Hepatic stellate cell (primary cell): Measurements from ENCODE around the gene PPP3CA.
"Not testable (repeated sequence)": the region's sequence is repeated elsewhere in the genome, so short reads cannot be mapped to it uniquely, and the experiment has no call there.

Source experiments
- DNase-seq: peaks from one replicate; pipeline ENCODE4 v3.0.0; 2011; ENCODE audit warnings: low spot score

Gene PPP3CA

GRCh38 chr4:101098666-101099400 is 248.5 kb downstream of the PPP3CA start:
- DNase-seq = no peak

GRCh38 chr4:101092609-101093008 is 254.7 kb downstream of the PPP3CA start:
- DNase-seq = not testable (repeated sequence)

- DNase-seq = no peak
These were observed 258.2 kb downstream of the PPP3CA start for GRCh38 chr4:101089168-101089567.

DNA sequence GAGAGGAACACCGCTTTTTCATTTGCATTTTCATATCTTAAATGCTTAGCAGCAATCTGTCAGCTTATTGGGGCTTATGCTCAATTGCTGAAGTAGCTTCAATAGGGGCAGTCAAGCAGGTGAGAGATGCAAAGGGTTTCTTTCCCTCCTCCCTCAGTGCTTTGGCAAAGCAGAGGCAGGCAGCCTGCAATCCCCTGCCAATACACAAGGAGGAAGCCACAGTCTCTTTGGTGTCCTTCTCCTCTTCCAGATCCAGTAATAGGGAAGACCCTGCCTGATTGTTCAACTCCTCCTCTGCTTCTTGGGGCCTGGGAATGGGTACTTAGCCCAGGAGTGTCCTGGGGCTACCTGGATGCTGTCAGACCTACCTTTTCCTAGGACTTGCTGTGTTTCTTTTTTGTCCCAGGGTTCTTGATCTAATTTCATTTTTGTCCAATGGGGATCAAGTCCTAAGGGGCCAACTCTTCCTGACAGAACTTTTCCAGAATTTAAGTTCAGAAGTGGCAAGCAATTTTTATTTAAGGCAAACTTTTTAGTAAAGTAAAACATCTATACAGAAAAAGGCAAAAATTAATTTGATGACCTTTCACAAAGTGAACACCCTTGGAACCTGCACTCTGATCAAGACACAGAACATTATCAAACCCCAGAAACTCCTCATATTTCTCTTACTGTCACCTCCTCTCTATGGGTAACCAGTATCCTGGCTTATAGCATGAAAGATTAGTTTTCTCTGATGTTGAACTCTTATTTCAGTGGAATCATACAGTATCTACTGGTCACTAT is 260.3 kb downstream of the PPP3CA start:
- DNase-seq = no peak

- no peak for DNase-seq
These were observed 264.2 kb downstream of the PPP3CA start for GRCh38 chr4:101083131-101083530.

DNA sequence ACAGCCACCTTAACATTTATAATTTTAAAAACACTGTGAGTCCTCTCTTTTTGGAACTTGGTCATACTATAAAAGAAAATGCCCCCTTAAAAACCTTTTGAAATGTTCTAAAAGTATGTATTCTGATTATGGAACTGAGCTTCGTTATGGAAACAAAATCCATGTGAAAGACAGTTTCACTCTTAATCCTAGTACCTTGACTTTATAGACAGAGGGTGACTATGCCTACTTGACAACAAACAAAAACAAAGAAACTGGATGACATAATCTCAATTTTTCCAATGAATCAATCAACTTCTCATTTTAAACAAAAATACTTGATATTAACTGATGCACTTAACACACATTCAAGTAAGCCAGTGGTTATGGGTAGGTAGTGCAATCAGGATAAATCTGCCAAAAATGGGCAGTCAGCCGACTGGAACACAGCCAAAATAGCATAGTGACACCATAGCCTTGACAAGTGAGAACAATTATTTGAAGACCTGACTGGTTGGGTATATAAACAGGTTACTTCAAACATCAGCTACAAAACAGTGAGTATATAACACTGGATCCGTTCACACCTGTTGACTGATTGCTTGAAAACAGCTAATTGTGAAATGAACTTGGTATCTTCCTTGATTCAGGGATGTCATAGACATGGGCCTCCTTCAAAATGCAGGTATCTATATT is 265.5 kb downstream of the PPP3CA start:
- no peak for DNase-seq

- DNase-seq = no peak
These were observed 266.2 kb downstream of the PPP3CA start for GRCh38 chr4:101081166-101081565.

GRCh38 chr4:101078950-101079349 is 268.4 kb downstream of the PPP3CA start:
- no peak for DNase-seq

DNA sequence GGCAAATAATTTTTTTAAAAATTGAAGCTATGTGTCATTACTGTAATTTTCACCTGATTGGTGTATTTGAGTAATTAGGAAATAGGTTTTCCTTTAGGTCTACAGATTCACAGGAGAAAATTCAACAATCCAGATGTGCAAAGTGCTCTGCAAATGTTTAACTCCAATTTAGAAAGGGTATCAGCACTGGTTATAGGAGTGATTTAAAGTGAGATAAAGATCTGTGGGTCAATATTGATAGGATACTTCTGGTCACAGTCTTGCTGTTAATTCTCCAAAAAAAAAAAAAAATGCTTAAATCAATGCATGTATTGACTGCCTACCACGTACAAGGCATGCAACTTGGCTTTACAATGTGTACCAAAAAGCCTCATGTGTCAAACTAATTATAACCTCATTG is 271.3 kb downstream of the PPP3CA start:
- no peak for DNase-seq

DNA sequence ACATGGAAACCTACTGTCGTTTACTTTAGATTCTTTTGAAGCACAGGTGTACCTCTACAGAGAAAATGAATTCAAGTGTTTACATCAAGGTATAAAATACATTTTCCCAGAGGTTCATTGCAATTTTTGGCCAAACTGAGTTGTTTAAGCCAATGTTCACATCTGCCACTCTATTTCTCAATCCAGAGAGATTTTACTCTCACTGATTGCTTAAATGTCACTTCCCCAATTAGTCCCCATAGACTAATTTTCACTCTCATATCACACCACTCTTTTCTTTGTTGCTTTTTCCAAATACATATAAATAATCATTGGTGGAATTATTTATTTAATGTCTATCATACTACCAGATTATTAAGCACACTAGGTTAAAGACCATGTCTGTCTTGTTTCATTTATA is 271.8 kb downstream of the PPP3CA start:
- no peak for DNase-seq

GRCh38 chr4:101074326-101074725 is 273.0 kb downstream of the PPP3CA start:
- DNase-seq = no peak

- DNase-seq = no peak
These were observed 276.1 kb downstream of the PPP3CA start for GRCh38 chr4:101071241-101071640.

DNA sequence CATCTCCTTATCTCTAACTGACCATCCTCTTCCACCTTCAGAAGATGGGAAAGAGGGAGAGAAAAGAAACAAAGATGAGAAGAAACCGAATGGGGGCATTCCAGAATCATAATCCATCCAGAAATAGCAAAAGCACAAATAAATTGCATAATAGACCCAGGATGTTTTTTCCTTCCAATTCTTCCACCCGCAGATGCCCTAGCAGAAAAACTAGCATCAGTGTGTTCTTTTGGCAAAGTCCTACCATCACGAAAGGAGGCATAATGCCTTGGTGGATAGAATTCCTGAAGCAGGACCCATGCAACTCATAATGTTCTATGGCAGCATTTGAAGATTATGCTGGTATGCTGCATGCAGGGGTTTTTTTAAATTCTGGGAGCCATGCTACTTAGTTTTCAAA is 279.2 kb downstream of the PPP3CA start:
- DNase-seq = no peak

DNA sequence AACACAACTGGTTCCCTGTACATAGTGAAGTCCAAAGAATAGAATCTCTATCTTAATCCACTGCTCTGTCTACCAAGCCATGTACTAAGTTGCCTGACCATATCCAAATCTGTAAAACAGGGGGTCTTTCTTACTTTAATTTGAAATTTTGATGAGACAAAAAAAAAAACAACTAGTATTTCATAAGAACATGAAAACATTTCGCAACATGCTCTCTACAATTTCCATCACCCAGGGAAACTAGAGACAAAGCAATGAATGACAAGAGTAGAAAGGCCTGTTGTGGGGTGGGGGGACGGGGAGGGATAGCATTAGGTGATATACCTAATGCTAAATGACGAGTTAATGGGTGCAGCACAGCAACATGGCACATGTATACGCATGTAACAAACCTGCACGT is 279.9 kb downstream of the PPP3CA start:
- DNase-seq = no peak

- no peak for DNase-seq
These were observed 280.6 kb downstream of the PPP3CA start for GRCh38 chr4:101066626-101067170.

DNA sequence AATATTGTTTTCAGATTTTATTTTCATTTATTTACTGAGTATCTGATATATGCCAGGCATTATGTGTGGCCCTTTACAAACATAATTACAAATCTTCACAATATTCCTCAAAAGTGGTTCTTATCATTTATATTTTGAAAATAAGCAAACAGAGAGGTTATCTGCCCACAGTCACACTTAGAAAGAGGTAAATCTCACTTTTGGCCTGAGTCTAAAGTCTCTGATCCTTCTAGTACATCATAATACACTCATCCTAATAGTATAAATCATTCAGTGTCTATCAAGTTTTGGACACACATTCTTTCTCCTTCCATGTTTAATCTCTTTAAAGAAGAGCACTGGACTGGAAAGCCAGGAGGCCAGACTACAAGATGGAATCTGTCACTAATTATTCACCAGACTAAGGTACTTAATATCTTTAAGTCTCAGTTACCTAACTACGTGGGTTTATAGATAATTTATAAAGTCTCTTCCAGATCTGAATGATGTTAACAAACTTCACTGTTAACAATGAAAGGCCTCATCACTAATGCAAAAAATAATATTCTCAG is 281.3 kb downstream of the PPP3CA start:
- DNase-seq = no peak

DNA sequence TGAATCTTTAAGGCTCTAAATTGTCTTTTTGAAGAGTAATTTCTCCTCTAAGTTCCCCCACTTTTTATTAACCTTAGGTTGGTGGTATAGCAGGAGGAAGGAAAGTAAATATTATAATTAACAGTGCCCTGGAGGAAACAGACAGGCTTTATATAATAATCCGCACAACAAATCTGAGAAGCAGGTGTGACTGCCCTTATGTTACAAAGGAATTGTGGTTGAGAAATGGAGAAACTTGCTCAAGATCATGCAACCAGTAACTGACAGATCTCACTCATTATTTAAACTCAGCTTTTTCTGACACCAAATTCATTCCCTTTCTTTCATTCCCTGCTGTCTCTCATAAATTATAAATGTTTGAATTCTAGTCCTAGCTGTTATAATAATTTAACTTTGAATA is 282.0 kb downstream of the PPP3CA start:
- no peak for DNase-seq

DNA sequence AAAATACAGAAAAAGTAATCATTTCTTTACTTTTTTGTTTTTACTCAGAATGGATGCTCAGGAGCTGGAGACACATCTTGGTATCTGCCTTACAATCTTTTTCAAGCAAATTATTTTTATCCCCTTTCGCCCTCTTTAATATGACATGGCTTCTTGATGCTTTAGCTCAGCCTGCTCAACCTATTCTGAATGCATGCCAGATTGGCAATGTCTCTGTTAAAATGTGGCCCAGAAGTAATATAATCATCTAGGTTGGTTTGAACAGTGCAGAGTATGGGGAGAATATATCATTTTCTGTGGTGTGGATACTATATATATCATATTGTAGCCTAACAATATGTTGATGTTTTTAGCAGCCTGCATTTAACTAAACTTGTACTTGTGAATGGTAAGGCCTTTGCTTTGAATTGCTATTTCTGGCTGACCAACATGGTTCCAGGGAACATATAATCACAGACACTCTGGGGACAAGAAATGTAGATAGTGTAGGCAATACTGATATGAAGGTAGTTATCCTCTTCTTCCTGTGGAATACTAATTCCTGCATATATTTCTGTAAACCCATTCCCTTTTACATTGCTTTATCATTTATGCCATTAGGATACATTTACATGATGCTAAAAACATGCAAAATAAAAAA is 282.7 kb downstream of the PPP3CA start:
- no peak for DNase-seq

DNA sequence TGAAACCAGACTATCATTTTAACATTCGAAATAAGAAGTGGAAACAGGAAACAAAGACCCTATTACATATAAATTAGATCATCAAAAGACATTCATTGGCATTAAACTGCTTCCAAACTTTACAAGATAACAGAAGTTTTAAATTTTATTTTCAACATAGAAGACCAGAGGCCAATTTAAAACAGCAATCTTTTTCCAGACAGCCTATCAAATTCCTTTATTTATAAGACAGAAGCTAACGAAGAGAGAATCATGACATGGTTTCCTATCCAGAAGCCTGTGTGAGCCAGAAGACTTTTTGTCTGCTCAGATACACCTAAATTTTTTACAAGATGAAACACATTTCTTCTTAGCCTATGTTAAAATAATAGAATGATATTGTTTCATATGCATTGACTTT is 291.9 kb downstream of the PPP3CA start:
- DNase-seq = no peak

- no peak for DNase-seq
These were observed 296.5 kb downstream of the PPP3CA start for GRCh38 chr4:101050837-101051205.

GRCh38 chr4:101050088-101050836 is 297.1 kb downstream of the PPP3CA start:
- no peak for DNase-seq
